Measurements from ENCODE around the gene ACTR5. TPM values are rescaled to one million over a fixed set of nuclear protein-coding genes. Genes with fewer than 3 reads are reported as not detected.

ACTR5 gene
- total RNA-seq, 1 experiment from 2014 or later = 9.8 TPM

- no peak for TF ChIP-seq AR (CRISPR knock-in tag; IDR thresholded peaks at IDR 0.05)
- TF ChIP-seq ERG (CRISPR knock-in tag; IDR thresholded peaks at IDR 0.05) = no peak
- ChIA-PET CTCF (interaction anchor here (1.0 to 11.1 kb wide), 8 partner anchors 9 to 151 kb away, joined by 3 to 188 read pairs (median 6); partner anchors contain the start of gene ACTR5), POLR2A (no interaction called here)
- H3K9me3 Mint-ChIP-seq = no peaks in the 10 kb centered on the region
- DNase-seq (ENCODE audit: low spot score) = no peak
- H3K27ac Mint-ChIP-seq = no peak overlapping the region
- no peak overlapping the region for H3K4me3 Mint-ChIP-seq
- H3K36me3 Mint-ChIP-seq = no peaks in the 10 kb centered on the region
- H3K4me1 Mint-ChIP-seq = peaks cover 47% of the 10 kb centered on the region
- peaks cover 99% of the 10 kb centered on the region for H3K27me3 Mint-ChIP-seq (ENCODE audit: low read depth)
- ATAC-seq = no peak
These were observed 16.5 kb upstream of the ACTR5 start for GRCh38 chr20:38731738-38732113.

- DNase-seq (ENCODE audit: low spot score) (no peak), ATAC-seq (no peak)
- TF ChIP-seq ZBTB43 (CRISPR knock-in tag; IDR thresholded peaks at IDR 0.05) = no peak
- POLR2A ChIA-PET = no interaction called here
- H3K4me1 Mint-ChIP-seq = peaks cover 36% of the 10 kb centered on the region
- peaks cover 95% of the 10 kb centered on the region for H3K27me3 Mint-ChIP-seq (ENCODE audit: low read depth)
- H3K36me3 Mint-ChIP-seq = no peaks in the 10 kb centered on the region
- CTCF ChIA-PET = interaction anchor here (0.8 to 11.1 kb wide), 3 partner anchors 8 to 83 kb away, joined by 3 to 188 read pairs (median 4); no protein-coding TSS in a partner anchor
- H3K4me3 Mint-ChIP-seq = no peak overlapping the region
- H3K9me3 Mint-ChIP-seq = no peaks in the 10 kb centered on the region
- no peak overlapping the region for H3K27ac Mint-ChIP-seq
These were observed 15.3 kb upstream of the ACTR5 start for GRCh38 chr20:38732981-38733380.

- H3K27ac Mint-ChIP-seq = no peak overlapping the region
- ATAC-seq (no peak), DNase-seq (ENCODE audit: low spot score) (no peak)
- ChIA-PET CTCF (interaction anchor here (1.5 kb wide), 1 partner anchor 9 kb away, joined by 3 read pairs; no protein-coding TSS in a partner anchor), POLR2A (interaction anchor here (1.6 kb wide), 1 partner anchor 12 kb away, joined by 4 read pairs; the partner anchor contains the start of gene ACTR5)
- no peaks in the 10 kb centered on the region for H3K9me3 Mint-ChIP-seq
- H3K27me3 Mint-ChIP-seq (ENCODE audit: low read depth) = peaks cover 87% of the 10 kb centered on the region
- H3K36me3 Mint-ChIP-seq = no peaks in the 10 kb centered on the region
- peaks cover 19% of the 10 kb centered on the region for H3K4me1 Mint-ChIP-seq
- H3K4me3 Mint-ChIP-seq = no peak overlapping the region
- no peak for TF ChIP-seq JUN (CRISPR knock-in tag; IDR thresholded peaks at IDR 0.05)
- TF ChIP-seq TEAD1 (CRISPR knock-in tag; IDR thresholded peaks at IDR 0.05) = no peak
- no peak for TF ChIP-seq ZNF425 (CRISPR knock-in tag; conservative IDR thresholded peaks at IDR 0.05)
- no peak for TF ChIP-seq ZNF532 (CRISPR knock-in tag; IDR thresholded peaks at IDR 0.05; ENCODE audit: borderline replicate concordance)
- TF ChIP-seq JAZF1 (CRISPR knock-in tag; IDR thresholded peaks at IDR 0.05) = no peak
- TF ChIP-seq MAX (CRISPR knock-in tag; IDR thresholded peaks at IDR 0.05) = no peak
- no peak for TF ChIP-seq ZNF281 (CRISPR knock-in tag; IDR thresholded peaks at IDR 0.05)
- no peak for TF ChIP-seq E2F4 (CRISPR knock-in tag; IDR thresholded peaks at IDR 0.05; ENCODE audit: borderline replicate concordance, low read depth)
- TF ChIP-seq MYBL2 (CRISPR knock-in tag; IDR thresholded peaks at IDR 0.05) = no peak
- TF ChIP-seq ZNF138 (CRISPR knock-in tag; conservative IDR thresholded peaks at IDR 0.05) = no peak
These were observed 13.1 kb upstream of the ACTR5 start for GRCh38 chr20:38735172-38735571.
